Hepatocyte (in vitro differentiated cells): ENCODE measurements around the gene TFR2. TPM values are rescaled to one million over a fixed set of nuclear protein-coding genes. Genes with fewer than 3 reads are reported as not detected.

Source experiments
- DNase-seq: peaks from one replicate; pipeline ENCODE4 v3.0.0-alpha.2; 2016; ENCODE audit warnings: low spot score
- H2AFZ ChIP-seq: fragments of 200-600 bp; sonication (generic); 2 replicates; pipeline ENCODE4 v1.6.0; 2016; ENCODE audit warnings: antibody characterized with exemption, mild to moderate bottlenecking
- H3K27ac ChIP-seq: fragments of 200-600 bp; sonication (generic); 2 replicates; pipeline ENCODE4 v1.5.1; 2016; ENCODE audit warnings: mild to moderate bottlenecking
- H3K27me3 ChIP-seq: fragments of 200-600 bp; sonication (generic); 2 replicates; pipeline ENCODE4 v1.6.1; 2016
- H3K36me3 ChIP-seq: fragments of 200-600 bp; sonication (generic); replicated peaks from 2 replicates; pipeline ENCODE4 v1.5.1; 2016; ENCODE audit warnings: low read depth; ENCODE audit not compliant: insufficient read depth
- H3K4me1 ChIP-seq: fragments of 200-600 bp; sonication (generic); 2 replicates; pipeline ENCODE4 v1.5.1; 2016; ENCODE audit warnings: mild to moderate bottlenecking, moderate library complexity; ENCODE audit not compliant: insufficient read depth
- H3K4me2 ChIP-seq: fragments of 200-600 bp; sonication (generic); 2 replicates; pipeline ENCODE4 v1.6.0; 2016
- H3K4me3 ChIP-seq: fragments of 200-600 bp; sonication (generic); 2 replicates; pipeline ENCODE4 v1.5.1; 2016; ENCODE audit warnings: mild to moderate bottlenecking
- H3K79me2 ChIP-seq: fragments of 200-600 bp; sonication (generic); 2 replicates; pipeline ENCODE4 v1.6.0; 2017; ENCODE audit warnings: mild to moderate bottlenecking
- H3K9me2 ChIP-seq: fragments of 200-600 bp; sonication (generic); replicated peaks from 2 replicates; pipeline ENCODE4 v1.6.0; 2017; ENCODE audit warnings: mild to moderate bottlenecking; ENCODE audit not compliant: insufficient read depth
- H3K9me3 ChIP-seq: fragments of 200-600 bp; sonication (generic); 2 replicates; pipeline ENCODE4 v1.5.1; 2016; ENCODE audit warnings: low read depth, mild to moderate bottlenecking
- H4K20me1 ChIP-seq: fragments of 200-600 bp; sonication (generic); 2 replicates; pipeline ENCODE4 v1.6.0; 2016; ENCODE audit warnings: mild to moderate bottlenecking; ENCODE audit not compliant: insufficient read depth, poor library complexity, severe bottlenecking
- EZH2 ChIP-seq: fragments of 200-600 bp; sonication (generic); IDR thresholded peaks from 2 replicates; pipeline ENCODE4 v1.6.1; 2016; ENCODE audit warnings: antibody characterized with exemption, mild to moderate bottlenecking, borderline replicate concordance
- EZH2phosphoT487 ChIP-seq: fragments of 200-600 bp; sonication (generic); IDR thresholded peaks from one replicate; pipeline ENCODE4 v1.6.1; 2018; ENCODE audit warnings: antibody characterized with exemption, mild to moderate bottlenecking, low read depth, moderate library complexity; ENCODE audit not compliant: unreplicated experiment, severe bottlenecking
- WGBS: methylation state at CpG from one replicate; pipeline ENCODE4 v1.1.6; 2016; ENCODE audit warnings: low lambda C conversion rate; ENCODE audit errors: missing lambda C conversion rate; 5-methylcytosine and 5-hydroxymethylcytosine counted together
- polyA plus RNA-seq: library from polyadenylated mRNA; unstranded; fragments of >200 nt; fragmentation: Nextera tagmentation; extraction: Ambion mirVana; gene quantifications from 2 replicates; pipeline ENCODE4 v1.2.1, GENCODE V29; 2016
- total RNA-seq: library from RNA; depleted of rRNA; stranded (reverse); fragments of >200 nt; gene quantifications from 2 replicates; pipeline ENCODE4 v1.2.3, GENCODE V29; 2014
- TF ChIP-seq, protein P1 (sequence below): fragments of 200-600 bp; sonication (generic); IDR thresholded peaks from 2 replicates; pipeline ENCODE4 v1.5.1; 2016; ENCODE audit warnings: antibody characterized with exemption, mild to moderate bottlenecking; ENCODE audit not compliant: poor library complexity

Gene TFR2
- total and polyA plus RNA-seq, 2 experiments from 2014 or later = 13.5 to 16.8 TPM

DNA sequence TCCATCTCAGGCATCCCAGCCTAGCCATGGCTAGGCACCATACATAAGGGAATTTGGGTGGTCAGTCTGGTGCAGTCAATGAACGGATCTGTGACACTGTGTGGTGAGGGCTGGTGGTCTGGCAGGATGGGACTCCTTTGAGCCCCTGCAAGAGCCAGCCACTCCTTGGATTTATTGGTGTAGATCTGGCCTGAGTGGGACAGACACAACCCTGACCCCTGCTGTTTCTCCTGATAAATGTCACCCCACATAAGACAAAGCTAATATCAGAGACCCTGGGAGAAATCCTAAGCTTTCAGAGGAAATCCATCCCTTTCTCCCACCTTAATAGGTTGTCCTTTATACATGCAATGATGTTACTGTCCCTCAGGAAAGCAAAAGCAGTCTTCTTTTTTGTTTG, 52.9 kb downstream of the TFR2 start:
- Histone ChIP-seq H3K36me3 (no peaks in the 10 kb centered on the region), H3K9me3 (no peaks in the 10 kb centered on the region), H4K20me1 (peaks cover 7% of the 10 kb centered on the region), H3K27ac (no peak overlapping the region), H3K9me2 (no peaks in the 10 kb centered on the region), H3K79me2 (peaks cover 7% of the 10 kb centered on the region), H3K4me1 (peaks cover 21% of the 10 kb centered on the region), H3K4me2 (no peak overlapping the region), H3K4me3 (no peak overlapping the region), H3K27me3 (no peaks in the 10 kb centered on the region), H2AFZ (no peak overlapping the region)
- DNase-seq = peak; percentile 23
- 76% methylated on average over 1 of the region's 1 CpG for WGBS
- TF ChIP-seq EZH2 (no peak), EZH2phosphoT487 (no peak)
- TF ChIP-seq, protein P1, sequence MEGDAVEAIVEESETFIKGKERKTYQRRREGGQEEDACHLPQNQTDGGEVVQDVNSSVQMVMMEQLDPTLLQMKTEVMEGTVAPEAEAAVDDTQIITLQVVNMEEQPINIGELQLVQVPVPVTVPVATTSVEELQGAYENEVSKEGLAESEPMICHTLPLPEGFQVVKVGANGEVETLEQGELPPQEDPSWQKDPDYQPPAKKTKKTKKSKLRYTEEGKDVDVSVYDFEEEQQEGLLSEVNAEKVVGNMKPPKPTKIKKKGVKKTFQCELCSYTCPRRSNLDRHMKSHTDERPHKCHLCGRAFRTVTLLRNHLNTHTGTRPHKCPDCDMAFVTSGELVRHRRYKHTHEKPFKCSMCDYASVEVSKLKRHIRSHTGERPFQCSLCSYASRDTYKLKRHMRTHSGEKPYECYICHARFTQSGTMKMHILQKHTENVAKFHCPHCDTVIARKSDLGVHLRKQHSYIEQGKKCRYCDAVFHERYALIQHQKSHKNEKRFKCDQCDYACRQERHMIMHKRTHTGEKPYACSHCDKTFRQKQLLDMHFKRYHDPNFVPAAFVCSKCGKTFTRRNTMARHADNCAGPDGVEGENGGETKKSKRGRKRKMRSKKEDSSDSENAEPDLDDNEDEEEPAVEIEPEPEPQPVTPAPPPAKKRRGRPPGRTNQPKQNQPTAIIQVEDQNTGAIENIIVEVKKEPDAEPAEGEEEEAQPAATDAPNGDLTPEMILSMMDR = peak; percentile 28

DNA sequence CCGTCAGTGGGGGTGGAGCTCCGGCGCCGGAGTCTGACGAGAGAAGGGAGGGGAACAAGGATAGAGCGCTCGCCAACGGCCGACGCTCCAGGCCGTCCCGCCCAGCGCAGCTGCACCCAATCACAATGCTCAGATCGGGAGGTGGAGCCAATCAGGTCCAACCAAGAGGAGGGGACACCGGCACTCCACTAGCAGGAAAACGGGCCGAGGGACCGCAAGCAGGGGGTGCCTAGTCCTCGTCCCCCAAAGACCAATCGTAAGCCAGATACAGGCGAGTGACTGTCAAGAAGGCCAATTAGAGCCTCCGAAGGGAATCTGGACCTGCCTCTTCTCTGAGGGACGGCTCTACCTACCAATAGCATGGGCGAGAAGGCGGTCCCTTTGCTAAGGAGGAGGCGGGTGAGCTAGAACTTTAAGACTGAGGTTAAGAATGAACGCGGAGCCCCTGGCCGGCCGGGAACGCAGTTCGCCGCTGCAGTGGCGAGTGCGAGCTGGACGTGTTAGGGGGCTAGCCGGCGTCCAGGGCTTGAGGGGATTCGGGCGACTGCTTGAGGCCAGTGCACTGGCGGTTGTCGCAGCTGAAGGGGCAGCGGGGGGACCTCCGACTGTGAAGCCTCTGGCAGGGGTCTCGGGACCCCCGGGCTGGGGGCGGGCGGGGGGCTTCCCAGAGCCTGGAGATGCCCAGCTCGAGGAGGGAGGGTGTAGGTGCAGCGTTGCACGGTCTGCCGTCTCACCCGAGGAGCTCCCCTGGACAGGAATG, 54.9 kb downstream of the TFR2 start, which contains the start of gene FBXO24:
Gene FBXO24 (plus strand): TSS at position 63 of the 760 bp plus-strand sequence. CDS start 298 bp downstream, at position 361.
- H3K27me3 ChIP-seq = no peaks in the 10 kb centered on the region
- peak within 1 kb of the TSS; percentile 92 for H3K27ac ChIP-seq
- H3K36me3 ChIP-seq = no peaks in the 10 kb centered on the region
- peak within 1 kb of the TSS; percentile 89 for H3K4me2 ChIP-seq
- TF ChIP-seq, protein P1 = no peak
- no peak for TF ChIP-seq EZH2phosphoT487
- TF ChIP-seq EZH2 = no peak
- no peaks in the 10 kb centered on the region for H3K9me3 ChIP-seq
- H3K4me3 ChIP-seq = peak within 1 kb of the TSS; percentile 36
- DNase-seq = peak; percentile 100
- H3K4me1 ChIP-seq = peaks cover 33% of the 10 kb centered on the region
- under 1% methylated on average over 51 of the region's 53 CpGs for WGBS
- no peaks in the 10 kb centered on the region for H3K9me2 ChIP-seq
- H3K79me2 ChIP-seq = peaks cover 25% of the 10 kb centered on the region
- H4K20me1 ChIP-seq = peaks cover 17% of the 10 kb centered on the region
- H2AFZ ChIP-seq = peak within 1 kb of the TSS; percentile 24

DNA sequence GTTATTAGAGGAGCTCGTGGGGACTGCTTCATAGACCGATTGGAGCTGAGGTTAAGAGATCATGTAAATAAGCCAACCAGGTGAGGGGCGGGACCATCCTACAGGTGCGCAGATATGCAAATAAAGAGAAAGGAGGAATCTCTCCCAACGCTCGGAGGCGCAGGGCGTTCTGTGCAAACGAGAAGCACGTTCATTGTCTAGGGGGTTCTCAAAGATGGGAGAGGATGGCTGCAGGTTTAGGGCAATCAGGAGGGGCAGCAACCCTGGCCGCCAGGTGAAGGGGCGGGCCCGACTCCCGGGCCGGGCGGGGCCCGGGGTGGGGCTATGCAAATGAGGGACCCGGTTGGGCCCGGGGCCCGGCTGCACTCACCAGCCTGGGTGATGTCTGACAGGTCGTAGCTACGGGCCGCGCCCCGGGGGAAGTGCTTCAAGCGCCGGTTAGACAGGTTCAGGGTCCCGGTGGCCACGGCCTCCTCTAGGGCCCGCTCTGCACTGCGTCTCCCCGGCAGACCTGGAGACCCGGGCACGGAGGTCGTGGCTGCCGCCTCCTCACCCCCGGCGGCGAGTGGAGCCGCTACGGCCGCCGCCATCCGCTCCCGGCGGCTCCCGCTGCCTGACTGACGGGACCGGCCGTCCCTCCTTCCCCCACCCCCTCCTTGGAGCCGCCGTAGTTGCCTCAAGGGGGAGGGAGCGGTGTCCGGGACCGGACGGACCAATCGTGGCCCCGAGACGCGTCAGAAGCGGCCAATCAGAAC, 55.7 kb downstream of the TFR2 start, which contains the start of gene LRCH4:
Gene LRCH4 (minus strand): TSS at position 619 of the 755 bp plus-strand sequence. CDS start 29 bp downstream, at position 590.
- Histone ChIP-seq H3K36me3 (no peaks in the 10 kb centered on the region), H3K9me2 (no peaks in the 10 kb centered on the region), H3K4me3 (peak within 1 kb of the TSS; percentile 36), H4K20me1 (peaks cover 17% of the 10 kb centered on the region), H3K79me2 (peaks cover 32% of the 10 kb centered on the region), H2AFZ (peak within 1 kb of the TSS; percentile 24), H3K4me1 (peaks cover 33% of the 10 kb centered on the region), H3K27ac (peak within 1 kb of the TSS; percentile 92), H3K9me3 (no peaks in the 10 kb centered on the region), H3K27me3 (no peaks in the 10 kb centered on the region), H3K4me2 (peak within 1 kb of the TSS; percentile 89)
- WGBS = under 1% methylated on average over 21 of the region's 61 CpGs
- TF ChIP-seq, protein P1 = no peak
- TF ChIP-seq EZH2 = no peak
- no peak for TF ChIP-seq EZH2phosphoT487
- peak; percentile 86 for DNase-seq
